ENCODE results near the gene ARHGEF12.

- TF ChIP-seq POLR2AphosphoS5 (IDR thresholded peaks at IDR 0.05): no peak
- no peak for TF ChIP-seq CTCF (IDR thresholded peaks at IDR 0.05)
- no peak for TF ChIP-seq EP300 (IDR thresholded peaks at IDR 0.05; ENCODE audit: low read depth)
- TF ChIP-seq POLR2A (IDR thresholded peaks at IDR 0.05): no peak
Measured at GRCh38 chr11:120391854-120392253, 55.6 kb downstream of the ARHGEF12 start.

Measured in transverse colon (tissue), 4 donors.